ENCODE results near the gene TIGAR. TPM values are rescaled to one million over a fixed set of nuclear protein-coding genes. Genes with fewer than 3 reads are reported as not detected.

Gene TIGAR
- total RNA-seq, 2 experiments from 2014 or later = 10.3 to 12.8 TPM

GRCh38 chr12:4393211-4393610 lies 72.2 kb downstream of the TIGAR start:
- Mint-ChIP-seq H3K27ac (no peak overlapping the region), H3K4me1 (ENCODE audit: low read depth) (no peaks in the 10 kb centered on the region), H3K9me3 (no peaks in the 10 kb centered on the region), H3K36me3 (ENCODE audit: low read depth) (no peaks in the 10 kb centered on the region), H3K4me3 (no peak overlapping the region), H3K27me3 (ENCODE audit: low read depth) (peaks cover 12% of the 10 kb centered on the region)
- DNase-seq = no peak
- CTCF ChIA-PET = interaction anchor here (0.7 kb wide), 1 partner anchor 174 kb away, joined by 4 read pairs; no protein-coding TSS in a partner anchor
- intact Hi-C loops (cut with micrococcal nuclease) = no loop called here

DNA sequence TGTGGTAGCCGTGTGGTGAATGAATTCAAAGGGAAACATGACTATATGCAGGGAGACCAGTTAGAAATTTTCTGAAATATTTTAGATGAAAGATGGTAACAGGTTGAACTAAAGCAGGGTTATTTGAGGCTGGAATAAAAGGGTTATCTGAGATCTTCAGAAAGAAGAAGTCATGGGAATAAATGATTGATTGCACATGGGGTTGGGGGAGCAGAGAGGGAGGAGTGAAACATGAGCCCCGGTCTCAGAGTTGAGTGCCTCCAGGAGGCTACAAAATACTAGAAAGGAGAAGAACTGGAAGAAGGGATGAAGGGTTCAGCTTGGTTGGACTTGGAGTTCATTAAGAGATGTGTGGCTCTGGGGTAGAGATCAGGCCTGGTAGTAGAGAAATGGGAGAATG lies 74.8 kb downstream of the TIGAR start:
- Mint-ChIP-seq H3K4me3 (no peak overlapping the region), H3K27me3 (ENCODE audit: low read depth) (peaks cover 14% of the 10 kb centered on the region), H3K4me1 (ENCODE audit: low read depth) (no peaks in the 10 kb centered on the region), H3K27ac (no peak overlapping the region), H3K36me3 (ENCODE audit: low read depth) (no peaks in the 10 kb centered on the region), H3K9me3 (no peaks in the 10 kb centered on the region)
- intact Hi-C loops (cut with micrococcal nuclease) = no loop called here
- DNase-seq = no peak
- CTCF ChIA-PET = interaction anchor here (0.6 kb wide), 1 partner anchor 88 kb away, joined by 3 read pairs; no protein-coding TSS in a partner anchor

GRCh38 chr12:4401117-4401516 lies 80.1 kb downstream of the TIGAR start:
- Mint-ChIP-seq H3K36me3 (ENCODE audit: low read depth) (no peaks in the 10 kb centered on the region), H3K27me3 (ENCODE audit: low read depth) (peaks cover 5% of the 10 kb centered on the region), H3K9me3 (no peaks in the 10 kb centered on the region), H3K4me1 (ENCODE audit: low read depth) (no peaks in the 10 kb centered on the region), H3K4me3 (no peak overlapping the region), H3K27ac (no peak overlapping the region)
- CTCF ChIA-PET = interaction anchor here (0.6 to 0.7 kb wide), 2 partner anchors 21 to 225 kb away, joined by 3 to 4 read pairs; no protein-coding TSS in a partner anchor
- DNase-seq = no peak
- intact Hi-C loops (cut with micrococcal nuclease) = no loop called here

GRCh38 chr12:4402996-4403395 lies 82.0 kb downstream of the TIGAR start:
- CTCF ChIA-PET = interaction anchor here (0.8 kb wide), 1 partner anchor 18 kb away, joined by 4 read pairs; no protein-coding TSS in a partner anchor
- DNase-seq = no peak
- intact Hi-C loops (cut with micrococcal nuclease) = no loop called here

More at GRCh38 chr12:4402996-4403395, 82.0 kb downstream of the TIGAR start:
- Mint-ChIP-seq H3K4me3 (no peak overlapping the region), H3K9me3 (no peaks in the 10 kb centered on the region), H3K36me3 (ENCODE audit: low read depth) (no peaks in the 10 kb centered on the region), H3K27me3 (ENCODE audit: low read depth) (peaks cover 5% of the 10 kb centered on the region), H3K4me1 (ENCODE audit: low read depth) (no peaks in the 10 kb centered on the region), H3K27ac (no peak overlapping the region)

Other genes with a start within 250 kb of the TIGAR start
- gene CCND2, start 47.5 kb upstream of the TIGAR start, total RNA-seq = 100 to 1,000 TPM; 486 to 497 TPM
- gene FGF23, start 58.5 kb downstream of the TIGAR start, total RNA-seq = not detected
- gene FGF6, start 124.6 kb downstream of the TIGAR start, total RNA-seq = not detected
- gene RAD51AP1, start 217.7 kb downstream of the TIGAR start, total RNA-seq = 10 to 100 TPM; 69.5 to 76.5 TPM
- gene DYRK4, start 241.0 kb downstream of the TIGAR start, total RNA-seq = 10 to 100 TPM; 27.3 to 35.1 TPM

Measured in activated naive CD4-positive, alpha-beta T cell treated with anti-CD3 and anti-CD28 coated beads for 36 hours (primary cell).